CD14-positive monocyte (primary cell): ENCODE results near the gene WWOX. TPM values are rescaled to one million over a fixed set of nuclear protein-coding genes. Genes with fewer than 3 reads are reported as not detected.

Experiments
- DNase-seq, 3 donors: peaks; one replicate each; pipeline ENCODE4 v3.0.0-alpha.2; 2011 to 2022
- H2AFZ ChIP-seq: 2 replicates; pipeline ENCODE4 v1.6.0; 2012; ENCODE audit warnings: mild to moderate bottlenecking, low read depth, low read length, inconsistent platforms; ENCODE audit not compliant: insufficient read depth, poor library complexity, severe bottlenecking
- H3K27ac ChIP-seq, 2 donors: 1 replicate in 1 of 2; 2 replicates in 1 of 2; pipeline ENCODE4 v1.5.1; 2012 to 2013; ENCODE audit warnings: low read length in 2 of 2, control low read depth in 1 of 2, inconsistent platforms in 1 of 2, low read depth in 1 of 2, mild to moderate bottlenecking in 1 of 2
- H3K27me3 ChIP-seq, 2 donors: one replicate each; pipeline versions ENCODE4 v1.6.0 to v1.6.1; 2011 to 2013; ENCODE audit warnings: low read length in 2 of 2; ENCODE audit not compliant: control insufficient read depth in 2 of 2, insufficient read depth in 2 of 2
- H3K36me3 ChIP-seq, 2 donors: replicated peaks in 1 of 2; 1 replicate in 1 of 2; 2 replicates in 1 of 2; pipeline versions ENCODE4 v1.5.1 to v1.6.1; 2012 to 2013; ENCODE audit warnings: low read length in 2 of 2, control low read depth in 1 of 2, inconsistent platforms in 1 of 2, mild to moderate bottlenecking in 1 of 2; ENCODE audit not compliant: insufficient read depth in 2 of 2, control insufficient read depth in 1 of 2
- H3K4me1 ChIP-seq, 2 donors: 1 replicate in 1 of 2; 2 replicates in 1 of 2; pipeline versions ENCODE4 v1.5.1 to v1.6.1; 2012 to 2013; ENCODE audit warnings: low read length in 2 of 2, control low read depth in 1 of 2, inconsistent platforms in 1 of 2, mild to moderate bottlenecking in 1 of 2, moderate library complexity in 1 of 2; ENCODE audit not compliant: insufficient read depth in 2 of 2, control insufficient read depth in 1 of 2
- H3K4me2 ChIP-seq: replicated peaks from 2 replicates; pipeline ENCODE3; 2012; ENCODE audit warnings: low read length, moderate library complexity, mild to moderate bottlenecking; ENCODE audit not compliant: poor library complexity, severe bottlenecking; ENCODE audit errors: extremely low read depth
- H3K4me3 ChIP-seq, 3 experiments: fragments of 200-600 bp in 1 of 3; sonication (generic) in 1 of 3; replicated peaks in 1 of 3; 1 replicate in 2 of 3; 2 replicates in 1 of 3; pipeline ENCODE4 v1.5.1; 2011 to 2013; ENCODE audit warnings: low read length in 3 of 3, mild to moderate bottlenecking in 3 of 3, control low read depth in 2 of 3, low read depth in 2 of 3, inconsistent platforms in 1 of 3, moderate library complexity in 1 of 3
- H3K79me2 ChIP-seq: 2 replicates; pipeline ENCODE4 v1.6.0; 2012; ENCODE audit warnings: mild to moderate bottlenecking, control low read depth, inconsistent platforms, low read length, moderate library complexity; ENCODE audit not compliant: insufficient read depth
- H3K9ac ChIP-seq: 2 replicates; pipeline ENCODE4 v1.6.0; 2017; ENCODE audit warnings: low read length, mild to moderate bottlenecking; ENCODE audit not compliant: insufficient read depth, poor library complexity, severe bottlenecking
- H3K9me3 ChIP-seq, 2 donors: replicated peaks in 1 of 2; 1 replicate in 1 of 2; 2 replicates in 1 of 2; pipeline versions ENCODE4 v1.5.1 to v1.6.1; 2012 to 2013; ENCODE audit warnings: low read length in 2 of 2, control low read depth in 1 of 2; ENCODE audit not compliant: control insufficient read depth in 1 of 2, insufficient read depth in 1 of 2
- H4K20me1 ChIP-seq: 2 replicates; pipeline ENCODE4 v1.6.0; 2012; ENCODE audit warnings: mild to moderate bottlenecking, low read length, control low read depth, moderate library complexity; ENCODE audit not compliant: insufficient read depth
- H3K27ac Mint-ChIP-seq, 7 donors: one replicate each; pipeline ENCODE4 v1.8.0; 2020; ENCODE audit warnings: mild to moderate bottlenecking in 7 of 7, mixed read lengths in 7 of 7, moderate library complexity in 6 of 7, inconsistent platforms in 2 of 7
- H3K27me3 Mint-ChIP-seq, 3 donors: one replicate each; pipeline ENCODE4 v1.8.0; 2021 to 2022; ENCODE audit warnings: low read depth in 3 of 3, mild to moderate bottlenecking in 3 of 3, mixed read lengths in 3 of 3, moderate library complexity in 3 of 3, inconsistent platforms in 1 of 3
- H3K36me3 Mint-ChIP-seq, 2 donors: one replicate each; pipeline ENCODE4 v1.8.0; 2020; ENCODE audit warnings: mixed read lengths in 2 of 2, inconsistent platforms in 1 of 2, mild to moderate bottlenecking in 1 of 2
- H3K4me1 Mint-ChIP-seq: one replicate; pipeline ENCODE4 v1.8.0; 2020; ENCODE audit warnings: mild to moderate bottlenecking, mixed read lengths
- H3K4me3 Mint-ChIP-seq, 2 donors: one replicate each; pipeline ENCODE4 v1.8.0; 2020; ENCODE audit warnings: mild to moderate bottlenecking in 2 of 2, mixed read lengths in 2 of 2, moderate library complexity in 1 of 2
- H3K9me3 Mint-ChIP-seq, 7 donors: one replicate each; pipeline ENCODE4 v1.8.0; 2020 to 2022; ENCODE audit warnings: mixed read lengths in 7 of 7, mild to moderate bottlenecking in 6 of 7, moderate library complexity in 6 of 7, inconsistent platforms in 2 of 7
- CTCF ChIP-seq: fragments of 200-600 bp; IDR thresholded peaks from one replicate; pipeline ENCODE4 v1.8.0; 2022; ENCODE audit warnings: antibody characterized with exemption, mild to moderate bottlenecking
- WGBS: methylation state at CpG from one replicate; pipeline ENCODE4 v1.1.5; 2013; ENCODE audit warnings: missing lambda C conversion rate; ENCODE audit not compliant: insufficient coverage; 5-methylcytosine and 5-hydroxymethylcytosine counted together
- intact Hi-C, 2 donors: fragments of 100-400 bp; cut with micrococcal nuclease; formaldehyde crosslinking; loops; one replicate each; pipeline versions ENCODE4 v1.15.0 to v1.15.1; 2023
- polyA plus RNA-seq, 3 donors: library from polyadenylated mRNA; depleted of rRNA in 1 of 3; unstranded in 2 of 3; stranded (reverse) in 1 of 3; fragments of 300-500 nt in 2 of 3; fragments of >200 nt in 1 of 3; fragmentation: Illumina TruSeq in 2 of 3; gene quantifications; 1 replicate in 2 of 3; 2 replicates in 1 of 3; pipeline ENCODE4 v1.2.3, GENCODE V29; 2012 to 2021

Gene WWOX
- polyA plus RNA-seq, 3 donors = 4.0 to 7.0 (median 6.3) TPM

GRCh38 chr16:78493573-78493972 is 394.1 kb downstream of the WWOX start:
- H2AFZ ChIP-seq = no peak overlapping the region
- H3K27me3 ChIP-seq = no peaks in the 10 kb centered on the region
- no peaks in the 10 kb centered on the region for H3K9me3 ChIP-seq
- no peak overlapping the region for H3K4me3 ChIP-seq
- no peak overlapping the region for H3K27ac ChIP-seq
- H3K36me3 Mint-ChIP-seq = no peaks in the 10 kb centered on the region
- no peaks in the 10 kb centered on the region for H3K9me3 Mint-ChIP-seq
- no peak overlapping the region for H3K9ac ChIP-seq
- H3K27me3 Mint-ChIP-seq = peaks cover 0 to 2% (median 2%) of the 10 kb centered on the region in 3 donors
- intact Hi-C loops = no loop called here
- 100% methylated on average over 1 of the region's 8 CpGs for WGBS
- H3K27ac Mint-ChIP-seq = no peak overlapping the region
- peaks cover 10% of the 10 kb centered on the region for H3K4me1 Mint-ChIP-seq
- no peaks in the 10 kb centered on the region for H3K36me3 ChIP-seq
- peaks cover 11 to 13% of the 10 kb centered on the region in 2 donors for H3K4me1 ChIP-seq
- no peaks in the 10 kb centered on the region for H4K20me1 ChIP-seq
- H3K4me2 ChIP-seq = no peak overlapping the region
- DNase-seq = no peak
- no peak for TF ChIP-seq CTCF
- no peak overlapping the region for H3K4me3 Mint-ChIP-seq
- no peaks in the 10 kb centered on the region for H3K79me2 ChIP-seq

GRCh38 chr16:78494105-78494504 is 394.7 kb downstream of the WWOX start:
- Mint-ChIP-seq H3K36me3 (no peaks in the 10 kb centered on the region), H3K9me3 (no peaks in the 10 kb centered on the region), H3K27me3 (peaks cover 0 to 2% (median 2%) of the 10 kb centered on the region in 3 donors), H3K27ac (no peak overlapping the region), H3K4me3 (no peak overlapping the region), H3K4me1 (peaks cover 10% of the 10 kb centered on the region)
- no peak overlapping the region for H3K4me2 ChIP-seq
- H3K4me3 ChIP-seq = no peak overlapping the region
- H2AFZ ChIP-seq = no peak overlapping the region
- no CpG with 5 or more reads among the region's 2 CpGs for WGBS
- H3K27ac ChIP-seq = no peak overlapping the region
- no peaks in the 10 kb centered on the region for H3K27me3 ChIP-seq
- H3K79me2 ChIP-seq = no peaks in the 10 kb centered on the region
- no peaks in the 10 kb centered on the region for H3K9me3 ChIP-seq
- no peak for DNase-seq
- H3K4me1 ChIP-seq = peaks cover 11 to 13% of the 10 kb centered on the region in 2 donors
- H3K9ac ChIP-seq = no peak overlapping the region
- intact Hi-C loops = no loop called here
- no peaks in the 10 kb centered on the region for H4K20me1 ChIP-seq
- no peak for TF ChIP-seq CTCF
- no peaks in the 10 kb centered on the region for H3K36me3 ChIP-seq
